OCI-LY1 (cell line): ENCODE data around the gene IL20RB.

ENCODE experiments used
- CTCF ChIP-seq: fragments of 200-600 bp; sonication (generic), shearing (Covaris generic); IDR thresholded peaks from 2 replicates; pipeline ENCODE4 v1.5.1; 2017; ENCODE audit warnings: mild to moderate bottlenecking, antibody characterized with exemption, low read length, moderate library complexity, mixed read lengths
- EZH2 ChIP-seq: fragments of 200-600 bp; sonication (generic), shearing (Covaris generic); IDR thresholded peaks from 2 replicates; pipeline ENCODE4 v1.8.0; 2017; ENCODE audit warnings: borderline replicate concordance, mixed run types, mild to moderate bottlenecking, antibody characterized with exemption, low read length, moderate library complexity, mixed read lengths

- TF ChIP-seq CTCF: no peak
- no peak for TF ChIP-seq EZH2
These were observed 48.6 kb upstream of the IL20RB start for GRCh38 chr3:136909187-136909586.
